Right lobe of liver (tissue), 4 donors: Measurements from ENCODE around the gene ERGIC1.

ENCODE experiments used
- CTCF ChIP-seq, 4 donors: fragments of 200-600 bp in 3 of 4; fragments of 450-650 bp in 1 of 4; IDR thresholded peaks; one replicate each; pipeline versions ENCODE4 v1.5.1 to v1.8.0; 2016 to 2022; ENCODE audit warnings: antibody characterized with exemption in 4 of 4, mild to moderate bottlenecking in 2 of 4
- POLR2A ChIP-seq: fragments of 450-650 bp; IDR thresholded peaks from one replicate; pipeline ENCODE4 v1.6.1; 2017; ENCODE audit warnings: antibody characterized with exemption, mild to moderate bottlenecking
- donor health status: DM: no; HTN: no; CAD: no.
- donor health status: DM: no; HTN: no; CAD: no.
- donor health status: DM: no; HTN: yes; CAD: no.

- TF ChIP-seq CTCF (IDR thresholded peaks at IDR 0.05) (no peak), POLR2A (no peak)
These were observed 124.4 kb downstream of the ERGIC1 start for GRCh38 chr5:172958331-172959046.
